ENCODE results near the gene SFTPD. TPM values are rescaled to one million over a fixed set of nuclear protein-coding genes. Genes with fewer than 3 reads are reported as not detected.

Gene SFTPD
- total RNA-seq, 5 donors from 2014 or later (not counting 1 experiment from before 2014, with no cell fraction given) = 0.79 to 1.1 (median 0.85) TPM; not detected in 2

Other genes with a start within 250 kb of the SFTPD start
- gene NUTM2B, start 245.9 kb downstream of the SFTPD start, total RNA-seq = 1 to 10 TPM; 1.4 to 2.5 (median 1.6) TPM
- gene NUTM2E, start 122.4 kb downstream of the SFTPD start, total RNA-seq = 1 to 10 TPM in 1 of 5 donors, under 1 TPM in 3, not detected in 1; 0.10 to 1.3 (median 0.71) TPM
- 10 to 100 TPM in 4 of 5 donors, 1 to 10 TPM in 1; 9.6 to 16.6 (median 13.3) TPM for gene TMEM254, start 129.6 kb upstream of the SFTPD start, total RNA-seq
- not detected for gene PLAC9, start 183.6 kb upstream of the SFTPD start, total RNA-seq